Caco-2 (cell line): ENCODE measurements around the gene LRRIQ3. TPM values are rescaled to one million over a fixed set of nuclear protein-coding genes. Genes with fewer than 3 reads are reported as not detected.

ENCODE experiments used
- BruUV-seq: library from RNA; stranded (reverse); fragments of 400-500 nt; replicated peaks from 2 replicates; lab custom pipeline; 2021; lab: Mats Ljungman, UMichigan
- CTCF ChIA-PET: fragments of 300-600 bp; sonication (Branson Sonifier 250); formaldehyde crosslinking; loops from one replicate; lab custom pipeline; 2022; ENCODE audit warnings: antibody characterized with exemption; lab: Charles Lee
- POLR2A ChIA-PET: fragments of 300-600 bp; sonication (Branson Sonifier 250); formaldehyde crosslinking; loops from one replicate; lab custom pipeline; 2022; ENCODE audit warnings: antibody characterized with exemption; lab: Charles Lee
- DNase-seq, 2 experiments: peaks; one replicate each; pipeline versions ENCODE4 v3.0.0 to v3.0.0-alpha.2; 2020 to 2022
- H3K27me3 ChIP-seq: replicated peaks from 2 replicates; pipeline ENCODE4 v1.6.0; 2011; ENCODE audit warnings: low read length; ENCODE audit not compliant: control insufficient read depth, insufficient read depth
- H3K36me3 ChIP-seq: 2 replicates; pipeline ENCODE4 v1.5.1; 2011; ENCODE audit warnings: low read length; ENCODE audit not compliant: control insufficient read depth, insufficient read depth
- H3K4me1 ChIP-seq: fragments of 250-450 bp; sonication (Bioruptor Pico); 2 replicates; pipeline ENCODE4 v1.5.1; 2020; ENCODE audit warnings: mild to moderate bottlenecking
- H3K4me3 ChIP-seq: 2 replicates; pipeline ENCODE4 v1.5.1; 2011; ENCODE audit warnings: low read depth, mild to moderate bottlenecking, control low read depth, low read length
- H3K9me3 ChIP-seq: fragments of 250-450 bp; sonication (Bioruptor Pico); 2 replicates; pipeline ENCODE4 v1.5.1; 2020; ENCODE audit warnings: mild to moderate bottlenecking, moderate library complexity
- H3K27ac Mint-ChIP-seq: one replicate; pipeline ENCODE4 v1.8.0; 2022; ENCODE audit warnings: mixed read lengths; ENCODE audit not compliant: unreplicated experiment
- H3K27me3 Mint-ChIP-seq: one replicate; pipeline ENCODE4 v1.8.0; 2022; ENCODE audit warnings: mixed read lengths; ENCODE audit not compliant: insufficient read depth, unreplicated experiment
- H3K36me3 Mint-ChIP-seq: one replicate; pipeline ENCODE4 v1.8.0; 2022; ENCODE audit warnings: mild to moderate bottlenecking, mixed read lengths; ENCODE audit not compliant: insufficient read depth, unreplicated experiment
- H3K4me1 Mint-ChIP-seq: one replicate; pipeline ENCODE4 v1.8.0; 2022; ENCODE audit warnings: low read depth, mixed read lengths; ENCODE audit not compliant: unreplicated experiment
- H3K4me3 Mint-ChIP-seq: one replicate; pipeline ENCODE4 v1.8.0; 2022; ENCODE audit warnings: mild to moderate bottlenecking, moderate library complexity, mixed read lengths; ENCODE audit not compliant: unreplicated experiment
- H3K9me3 Mint-ChIP-seq: one replicate; pipeline ENCODE4 v1.8.0; 2022; ENCODE audit warnings: mixed read lengths; ENCODE audit not compliant: unreplicated experiment
- CTCF ChIP-seq, 2 experiments: fragments of 200-600 bp in 1 of 2; IDR thresholded peaks; 1 replicate in 1 of 2; 2 replicates in 1 of 2; pipeline versions ENCODE4 v1.5.1 to v1.8.0; 2011 to 2022; ENCODE audit warnings: antibody characterized with exemption in 1 of 2, control low read depth in 1 of 2, inconsistent platforms in 1 of 2, low read depth in 1 of 2, low read length in 1 of 2, mild to moderate bottlenecking in 1 of 2, moderate library complexity in 1 of 2; ENCODE audit not compliant: insufficient read depth in 1 of 2, severe bottlenecking in 1 of 2, unreplicated experiment in 1 of 2
- intact Hi-C: fragments of 100-400 bp; cut with micrococcal nuclease; formaldehyde crosslinking; loops from one replicate; pipeline ENCODE4 v1.10.0; 2022; ENCODE audit not compliant: unreplicated experiment
- total RNA-seq: library from RNA; stranded (reverse); gene quantifications from 2 replicates; pipeline ENCODE4 v1.2.3, GENCODE V29; 2022

LRRIQ3 gene
- total RNA-seq, 1 experiment from 2014 or later: 0.23 TPM

GRCh38 chr1:74050386-74050785 is 147.6 kb downstream of the LRRIQ3 start:
- H3K36me3 Mint-ChIP-seq: no peaks in the 10 kb centered on the region
- Histone ChIP-seq H3K4me1 (no peaks in the 10 kb centered on the region), H3K27me3 (no peaks in the 10 kb centered on the region), H3K9me3 (no peaks in the 10 kb centered on the region), H3K36me3 (no peaks in the 10 kb centered on the region), H3K4me3 (no peak overlapping the region)
- TF ChIP-seq CTCF (IDR thresholded peaks at IDR 0.05; ENCODE audit: insufficient read depth in 1 of 2, low read depth in 1 of 2, low read length in 1 of 2, severe bottlenecking in 1 of 2, unreplicated experiment in 1 of 2): no peak
- ChIA-PET CTCF (no interaction called here), POLR2A (interaction anchor here (0.5 kb wide), 1 partner anchor 1837 kb away, joined by 3 read pairs; no protein-coding TSS in a partner anchor)
- DNase-seq: no peak
- H3K4me3 Mint-ChIP-seq: no peak overlapping the region
- H3K9me3 Mint-ChIP-seq: no peaks in the 10 kb centered on the region
- H3K27me3 Mint-ChIP-seq: peaks cover 3% of the 10 kb centered on the region
- no peak overlapping the region for H3K27ac Mint-ChIP-seq
- intact Hi-C loops: no loop called here
- H3K4me1 Mint-ChIP-seq: no peaks in the 10 kb centered on the region
- no TSS peak for BruUV-seq

GRCh38 chr1:74038042-74038441 is 159.9 kb downstream of the LRRIQ3 start:
- Histone ChIP-seq H3K36me3 (no peaks in the 10 kb centered on the region), H3K4me1 (no peaks in the 10 kb centered on the region), H3K9me3 (no peaks in the 10 kb centered on the region), H3K27me3 (no peaks in the 10 kb centered on the region), H3K4me3 (no peak overlapping the region)
- Mint-ChIP-seq H3K4me1 (no peaks in the 10 kb centered on the region), H3K9me3 (no peaks in the 10 kb centered on the region), H3K36me3 (no peaks in the 10 kb centered on the region), H3K4me3 (no peak overlapping the region), H3K27me3 (peaks cover 3% of the 10 kb centered on the region), H3K27ac (no peak overlapping the region)
- ChIA-PET CTCF (no interaction called here), POLR2A (no interaction called here)
- TF ChIP-seq CTCF (IDR thresholded peaks at IDR 0.05; ENCODE audit: insufficient read depth in 1 of 2, low read depth in 1 of 2, low read length in 1 of 2, severe bottlenecking in 1 of 2, unreplicated experiment in 1 of 2): no peak
- BruUV-seq: no TSS peak
- intact Hi-C loops: no loop called here
- DNase-seq: no peak

GRCh38 chr1:74012583-74012982 is 185.4 kb downstream of the LRRIQ3 start:
- Mint-ChIP-seq H3K36me3 (no peaks in the 10 kb centered on the region), H3K27ac (no peak overlapping the region), H3K4me1 (no peaks in the 10 kb centered on the region), H3K9me3 (no peaks in the 10 kb centered on the region), H3K27me3 (peaks cover 2% of the 10 kb centered on the region), H3K4me3 (no peak overlapping the region)
- DNase-seq: no peak
- Histone ChIP-seq H3K36me3 (no peaks in the 10 kb centered on the region), H3K4me1 (no peaks in the 10 kb centered on the region), H3K4me3 (no peak overlapping the region), H3K9me3 (no peaks in the 10 kb centered on the region), H3K27me3 (no peaks in the 10 kb centered on the region)
- CTCF ChIA-PET: no interaction called here
- POLR2A ChIA-PET: no interaction called here
- BruUV-seq: no TSS peak
- intact Hi-C loops: no loop called here
- no peak for TF ChIP-seq CTCF (IDR thresholded peaks at IDR 0.05; ENCODE audit: insufficient read depth in 1 of 2, low read depth in 1 of 2, low read length in 1 of 2, severe bottlenecking in 1 of 2, unreplicated experiment in 1 of 2)
